GM21367 (cell line): ENCODE results near the gene UCN3.
"Not testable (repeated sequence)": the region's sequence is repeated elsewhere in the genome, so short reads cannot be mapped to it uniquely, and the experiment has no call there.

ENCODE experiments used
- ATAC-seq: cut with Tn5 transposase; IDR thresholded peaks from one replicate; pipeline ENCODE4 v1.9.1; 2021; ENCODE audit not compliant: unreplicated experiment

The UCN3 gene

DNA sequence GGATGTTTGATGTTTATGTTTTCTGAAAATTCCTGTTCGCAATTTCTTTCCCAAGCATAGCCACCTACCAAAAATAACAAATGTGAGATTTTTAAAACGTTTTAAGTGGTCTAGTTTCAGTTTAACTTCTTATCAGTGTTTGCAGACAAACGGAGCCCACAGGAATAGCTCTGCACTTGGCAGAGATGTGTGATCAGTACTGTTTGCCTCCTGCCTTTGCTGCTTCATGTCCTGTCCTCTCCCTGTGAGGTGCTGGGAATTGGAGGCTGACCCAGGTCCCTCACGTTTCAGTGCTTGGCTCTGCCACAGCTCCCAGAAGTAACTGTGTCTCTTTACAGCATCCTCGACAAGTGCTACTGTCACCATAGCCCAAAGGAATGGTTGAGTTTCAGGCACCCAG, 1.2 kb downstream of the UCN3 start:
- ATAC-seq, result no peak

DNA sequence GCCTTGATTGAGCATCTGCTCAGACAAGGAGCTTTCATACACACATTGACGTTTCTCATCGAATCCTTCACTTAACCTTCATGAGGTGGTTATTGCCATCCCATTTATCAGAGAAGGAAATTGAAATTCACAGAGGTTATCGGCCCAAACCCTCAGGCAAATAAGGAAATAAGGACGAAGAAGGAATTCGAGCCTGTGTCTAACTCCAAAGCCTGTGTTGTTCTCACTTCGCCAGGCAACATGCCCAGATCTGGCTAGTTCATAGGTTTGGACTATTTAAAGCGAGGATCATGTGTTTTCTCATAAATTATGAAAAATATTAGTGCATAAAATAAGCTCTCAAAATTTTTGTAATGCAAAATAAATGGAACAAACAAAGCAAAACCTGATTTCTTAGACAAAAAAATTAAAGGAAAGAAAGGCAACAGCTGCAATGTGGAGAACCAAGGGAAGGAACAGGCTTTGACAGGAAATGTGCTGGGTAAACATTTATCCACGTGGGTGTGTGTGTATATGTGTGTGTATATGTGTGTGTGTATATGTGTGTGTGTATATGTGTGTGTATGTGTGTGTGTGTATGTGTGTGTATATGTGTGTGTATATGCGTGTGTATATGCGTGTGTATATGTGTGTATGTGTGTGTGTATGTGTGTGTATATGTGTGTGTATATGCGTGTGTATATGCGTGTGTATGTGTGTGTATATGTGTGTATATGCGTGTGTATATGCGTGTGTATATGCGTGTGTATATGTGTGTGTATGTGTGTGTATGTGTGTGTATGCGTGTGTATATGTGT, 4.8 kb downstream of the UCN3 start:
- ATAC-seq, result no peak

DNA sequence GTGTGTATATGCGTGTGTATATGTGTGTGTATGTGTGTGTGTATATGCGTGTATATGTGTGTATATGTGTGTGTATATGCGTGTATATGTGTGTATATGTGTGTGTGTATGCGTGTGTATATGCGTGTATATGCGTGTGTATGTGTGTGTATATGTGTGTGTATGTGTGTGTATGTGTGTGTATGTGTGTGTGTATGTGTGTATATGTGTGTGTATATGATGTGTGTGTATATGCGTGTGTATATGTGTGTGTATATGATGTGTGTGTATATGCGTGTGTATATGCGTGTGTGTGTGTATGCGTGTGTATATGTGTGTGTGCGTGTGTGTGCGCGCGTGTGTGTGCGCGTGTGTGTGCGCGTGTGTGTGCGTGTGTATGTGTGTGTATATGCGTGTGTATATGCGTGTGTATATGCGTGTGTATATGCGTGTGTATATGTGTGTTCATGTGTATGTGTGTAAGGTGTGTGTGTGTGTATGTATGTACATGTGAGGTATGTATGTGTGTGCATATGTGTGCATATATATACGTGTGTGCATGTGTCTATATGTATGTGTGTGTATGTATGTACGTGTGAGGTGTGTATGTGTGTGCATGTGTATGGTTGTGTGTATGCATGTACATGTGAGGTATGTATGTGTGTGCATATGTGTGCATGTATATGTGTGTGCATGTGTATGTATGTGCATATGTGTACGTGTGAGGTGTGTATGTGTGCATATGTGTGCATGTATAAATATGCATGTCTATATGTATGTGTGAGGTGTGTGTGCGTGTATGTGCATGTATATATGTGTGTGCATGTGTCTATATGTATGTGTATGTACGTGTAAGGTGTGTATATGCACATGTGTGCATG, 6.0 kb downstream of the UCN3 start:
- ATAC-seq, result no peak

DNA sequence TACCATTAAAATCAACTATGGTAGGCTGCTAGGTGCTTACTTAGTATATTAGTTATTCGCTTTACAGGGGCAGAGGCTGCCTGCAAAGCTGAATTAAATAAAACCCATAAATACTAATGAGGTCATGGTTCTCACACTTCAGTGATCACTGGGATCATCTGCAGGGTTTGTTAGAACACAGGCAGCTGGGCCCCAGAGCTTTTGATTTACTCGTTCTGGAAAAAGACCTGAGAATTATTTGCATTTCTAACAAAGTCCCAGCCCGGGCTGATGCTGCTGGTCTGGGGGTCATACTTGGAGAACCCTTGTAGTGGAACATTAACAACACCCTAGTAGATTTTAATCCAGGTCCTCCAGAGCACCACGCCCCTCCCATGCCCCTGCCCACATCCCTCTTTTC, 8.5 kb downstream of the UCN3 start:
- no peak for ATAC-seq

DNA sequence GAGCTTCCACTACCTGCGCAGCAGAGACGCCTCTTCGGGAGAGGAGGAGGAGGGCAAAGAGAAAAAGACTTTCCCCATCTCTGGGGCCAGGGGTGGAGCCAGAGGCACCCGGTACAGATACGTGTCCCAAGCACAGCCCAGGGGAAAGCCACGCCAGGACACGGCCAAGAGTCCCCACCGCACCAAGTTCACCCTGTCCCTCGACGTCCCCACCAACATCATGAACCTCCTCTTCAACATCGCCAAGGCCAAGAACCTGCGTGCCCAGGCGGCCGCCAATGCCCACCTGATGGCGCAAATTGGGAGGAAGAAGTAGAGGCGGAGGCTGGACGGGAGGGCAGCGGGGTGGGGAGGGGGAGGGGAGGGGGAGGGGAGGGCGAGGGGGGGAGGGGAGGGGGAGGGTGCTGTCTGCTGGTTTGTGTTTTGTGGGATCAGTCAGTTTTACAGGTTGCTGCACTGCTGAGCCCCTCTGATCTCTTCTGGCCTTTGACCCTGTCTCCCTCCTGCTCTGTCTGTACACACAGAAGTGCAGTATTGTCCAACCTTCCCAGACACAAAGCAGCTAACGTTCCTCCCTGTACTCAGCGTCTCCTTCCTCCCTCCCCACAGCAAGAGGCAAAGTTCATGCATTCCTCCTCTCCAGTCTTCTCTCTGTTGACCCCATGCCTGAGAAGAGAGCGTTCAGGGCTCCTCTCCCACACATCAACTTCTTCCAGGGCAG, 9.3 kb downstream of the UCN3 start:
- no peak for ATAC-seq

DNA sequence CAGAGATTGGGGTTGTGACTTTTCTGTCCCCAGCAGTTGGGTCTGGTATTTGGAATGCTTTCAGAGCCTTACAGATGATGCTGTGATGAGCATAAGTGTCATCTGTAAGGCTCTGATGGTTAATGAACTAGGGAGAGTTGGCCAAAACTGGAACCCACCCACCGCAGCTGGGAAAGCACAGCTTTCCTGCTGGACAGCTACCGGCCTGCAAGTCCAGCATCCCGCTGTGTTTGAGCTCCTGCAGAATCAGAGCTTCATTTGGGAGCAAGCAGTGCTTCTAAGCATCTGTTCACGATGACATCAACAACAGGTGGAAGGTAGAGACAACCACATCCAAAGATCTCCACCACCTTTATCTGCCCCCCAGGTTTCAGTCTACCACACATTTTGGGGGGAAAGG, 11.7 kb downstream of the UCN3 start:
- no peak for ATAC-seq

DNA sequence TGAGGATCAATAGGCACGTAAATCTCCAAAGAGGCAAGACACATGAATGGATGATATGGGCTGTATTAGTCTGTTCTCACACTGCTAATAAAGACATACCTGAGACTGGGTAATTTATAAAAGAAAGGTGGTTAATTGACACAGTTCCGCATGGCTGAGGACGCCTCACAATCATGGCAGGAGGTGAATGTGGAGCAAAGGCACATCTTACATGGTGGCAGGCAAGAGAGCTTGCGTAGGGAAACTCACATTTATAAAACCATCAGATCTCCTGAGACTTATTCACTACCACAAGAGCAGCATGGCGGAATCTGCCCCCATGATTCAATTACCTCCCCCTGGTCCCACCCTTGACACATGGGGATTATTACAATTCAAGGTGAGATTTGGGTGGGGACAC, 14.4 kb downstream of the UCN3 start:
- ATAC-seq, result not testable (repeated sequence)

DNA sequence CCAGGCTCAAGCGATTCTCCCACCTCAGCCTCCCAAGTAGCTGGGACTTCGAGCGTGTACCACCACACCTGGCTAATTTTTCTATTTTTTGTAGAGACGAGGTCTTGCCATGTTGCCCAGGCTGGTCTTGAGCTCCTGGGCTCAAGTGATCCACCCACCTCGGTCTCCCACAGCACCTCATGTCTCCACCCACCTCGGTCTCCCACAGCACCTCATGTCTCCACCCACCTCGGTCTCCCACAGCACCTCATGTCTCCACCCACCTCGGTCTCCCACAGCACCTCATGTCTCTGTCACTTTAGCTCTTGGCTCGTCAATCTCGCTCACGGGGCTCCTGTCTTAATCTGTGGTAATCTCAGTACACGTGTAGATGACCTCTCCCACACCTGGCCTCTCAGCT, 15.6 kb downstream of the UCN3 start:
- not testable (repeated sequence) for ATAC-seq

DNA sequence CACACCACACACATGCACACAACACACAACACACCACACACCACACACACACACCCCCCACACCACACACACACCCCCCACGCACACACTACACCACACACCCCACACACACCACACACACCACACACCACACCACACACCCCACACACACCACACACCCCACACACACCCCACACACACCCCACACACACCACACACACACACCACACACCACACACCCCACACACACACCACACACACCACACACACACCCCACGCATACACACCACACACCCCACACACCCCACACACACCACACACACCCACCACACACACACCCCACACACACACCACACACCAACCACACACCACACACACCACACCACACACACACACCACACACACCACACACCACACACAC, 16.4 kb downstream of the UCN3 start:
- ATAC-seq, result no peak

DNA sequence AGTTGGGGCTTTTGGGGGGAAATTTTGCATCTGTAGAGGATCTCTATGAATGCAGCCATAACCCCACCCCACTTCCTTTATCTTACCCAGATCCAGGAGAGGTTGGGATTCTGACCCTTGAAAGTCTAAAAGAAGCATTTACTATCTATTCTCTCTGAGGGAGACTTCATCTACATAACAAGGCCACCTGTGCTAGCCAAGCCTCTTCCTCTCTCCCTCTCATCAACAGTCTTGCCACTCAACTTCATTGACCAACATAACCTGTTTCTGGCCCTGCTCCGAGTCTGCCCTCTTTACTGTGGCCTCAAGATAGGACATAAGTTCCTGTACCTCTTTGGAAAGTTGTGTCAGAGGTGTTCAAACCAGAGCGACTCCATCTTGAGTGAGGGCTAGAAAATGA, 20.5 kb downstream of the UCN3 start:
- ATAC-seq, result no peak

DNA sequence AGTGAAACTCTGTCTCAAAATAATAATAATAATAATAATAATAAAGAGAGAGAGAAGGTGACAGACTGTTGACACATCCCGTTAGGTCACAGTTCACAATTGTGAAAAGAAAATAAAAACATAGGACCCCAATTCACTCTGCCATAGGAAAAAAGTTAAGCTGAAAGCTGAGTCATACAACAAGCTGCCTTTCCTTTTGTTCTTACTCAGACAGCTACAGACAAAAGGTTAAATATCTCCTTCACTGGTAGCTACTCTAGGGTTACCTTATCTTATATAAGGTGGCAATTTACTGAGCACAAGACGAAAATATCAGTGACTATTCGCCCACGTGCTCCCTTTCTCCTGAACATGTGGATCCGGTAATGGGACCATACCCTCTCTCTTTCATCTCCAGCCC, 22.4 kb downstream of the UCN3 start:
- ATAC-seq, result no peak

DNA sequence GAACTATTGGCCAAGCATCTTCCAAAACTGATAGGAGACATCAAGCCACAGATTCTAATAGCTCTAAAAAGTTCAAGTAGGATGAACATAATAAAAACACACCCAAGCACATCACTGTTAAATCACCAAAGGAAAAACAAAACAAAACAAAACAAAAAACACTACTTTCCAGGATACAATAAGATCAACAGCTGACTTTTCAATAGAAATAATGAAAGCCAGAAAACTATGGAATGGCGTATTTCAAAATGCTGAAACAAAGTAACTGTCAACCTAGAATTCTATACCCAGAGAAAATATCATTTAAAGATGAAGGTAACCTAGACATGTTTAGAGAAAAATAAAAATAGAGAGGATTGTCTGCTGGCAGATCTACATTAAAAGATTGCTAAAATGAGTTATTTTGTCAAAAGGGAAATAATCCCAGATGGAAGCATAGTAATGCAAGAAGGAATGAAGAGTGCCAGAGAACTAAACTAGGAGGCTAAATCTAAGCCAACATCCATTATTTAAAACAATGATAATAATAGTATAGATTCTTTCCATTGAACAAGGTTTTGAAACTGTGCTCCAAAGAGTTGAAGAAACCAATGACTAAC, 25.9 kb downstream of the UCN3 start:
- ATAC-seq, result no peak

DNA sequence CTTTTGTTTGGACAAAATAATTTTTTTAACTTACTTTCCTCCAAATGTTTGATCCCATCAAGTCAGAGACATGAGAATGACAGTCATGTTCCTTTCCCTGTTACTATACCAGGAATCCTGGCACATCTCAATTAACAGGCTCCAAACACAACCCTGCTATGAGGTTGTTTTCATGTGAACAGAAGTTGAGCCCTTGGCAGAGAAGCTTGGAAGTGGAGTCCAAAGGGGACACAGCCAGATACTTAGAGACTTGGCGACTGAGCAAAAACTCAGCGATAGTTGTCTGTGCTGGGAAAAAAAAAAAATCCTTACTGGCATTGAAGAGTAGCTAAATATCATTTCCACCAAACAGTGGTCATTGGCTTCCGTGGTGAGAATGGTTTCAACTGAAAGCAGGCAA, 27.0 kb downstream of the UCN3 start:
- no peak for ATAC-seq

DNA sequence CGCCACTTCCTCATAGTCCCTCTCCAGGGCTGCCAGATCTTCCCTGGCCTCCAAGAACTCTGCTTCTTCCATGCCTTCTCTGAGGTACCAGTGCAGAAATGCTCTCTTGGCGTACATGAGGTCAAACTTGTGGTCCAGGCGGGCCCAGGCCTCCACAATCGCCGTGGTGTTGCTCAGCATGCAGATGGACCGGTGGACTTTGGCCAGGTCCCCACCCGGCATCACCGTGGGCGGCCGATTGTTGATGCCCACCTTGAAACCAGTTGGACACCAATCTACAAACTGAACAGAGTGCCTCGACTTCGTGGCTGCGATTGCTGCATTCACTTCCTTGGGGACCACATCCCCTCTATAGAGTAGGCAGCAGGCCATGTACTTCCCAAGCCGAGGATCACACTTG, 28.8 kb downstream of the UCN3 start:
- ATAC-seq, result no peak

DNA sequence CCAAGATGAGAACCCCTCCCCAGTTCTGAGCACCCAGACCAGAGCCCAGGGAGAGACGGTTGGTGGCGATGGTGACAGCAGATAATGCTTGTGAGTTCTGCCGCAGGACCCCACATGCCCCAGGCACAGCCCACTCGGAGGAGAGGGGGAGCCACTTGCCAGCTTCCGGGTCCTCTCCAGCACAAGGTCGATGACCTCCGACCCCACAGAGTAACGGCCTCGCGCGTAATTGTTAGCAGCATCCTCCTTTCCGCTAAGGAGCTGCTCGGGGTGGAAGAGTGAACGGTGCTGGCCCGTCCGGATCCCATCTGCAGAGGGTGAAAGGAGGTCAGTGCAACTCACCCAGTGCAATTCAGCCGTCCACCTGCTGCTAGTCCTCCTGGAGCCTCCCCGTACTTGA, 30.4 kb downstream of the UCN3 start:
- ATAC-seq, result no peak

DNA sequence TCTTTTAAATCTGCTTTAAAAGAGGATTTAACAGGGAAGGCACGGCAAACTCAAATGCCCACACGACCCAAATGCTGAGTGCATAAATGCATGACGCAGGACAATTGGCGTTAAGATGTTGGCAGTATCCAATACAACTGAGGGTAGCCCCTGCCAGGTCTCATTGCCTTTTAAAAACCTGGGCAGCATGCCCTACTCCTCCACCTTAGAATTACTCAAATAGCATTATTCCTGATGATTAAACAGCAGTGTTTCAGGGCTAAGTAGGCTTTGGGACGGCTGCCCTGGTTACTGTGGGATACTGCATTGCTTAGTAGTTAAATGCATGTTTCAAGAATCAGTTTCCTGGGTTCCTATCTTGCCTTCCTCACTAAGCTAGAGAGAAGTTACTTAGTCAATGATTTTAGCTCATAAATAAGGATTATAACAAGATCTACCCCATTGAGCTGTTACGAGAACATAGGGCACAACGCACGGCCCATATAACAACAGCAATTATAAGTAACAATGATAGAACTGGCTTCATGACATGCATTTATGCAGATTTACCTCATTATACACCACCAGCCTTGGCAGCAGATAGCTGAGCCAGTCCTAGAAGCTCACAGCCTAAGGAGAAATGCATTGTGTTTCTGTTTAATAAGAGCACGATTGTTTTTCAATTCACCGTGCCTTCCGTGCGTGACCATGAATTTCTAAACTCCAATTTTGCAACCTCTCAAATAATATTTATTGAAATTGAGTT, 32.0 kb downstream of the UCN3 start:
- ATAC-seq, result no peak

DNA sequence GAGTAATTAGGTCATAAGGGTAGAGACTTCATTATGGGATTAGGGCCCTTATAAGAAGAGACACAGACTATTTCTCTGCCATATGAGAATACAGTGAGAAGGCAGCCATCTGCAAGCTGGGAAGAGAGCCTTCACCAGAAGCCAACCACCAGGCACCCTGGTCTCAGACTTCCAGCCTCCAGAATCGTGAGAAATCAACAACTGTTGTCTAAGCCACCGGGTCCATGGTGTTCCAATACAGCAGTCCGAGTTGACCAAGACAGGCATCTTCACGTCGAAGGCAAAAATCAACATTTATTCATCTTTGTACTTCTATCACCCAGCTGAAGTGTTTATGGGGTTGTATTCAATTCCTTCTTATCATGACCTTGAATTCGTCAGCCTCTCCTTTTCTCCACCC, 34.6 kb downstream of the UCN3 start:
- ATAC-seq, result no peak

DNA sequence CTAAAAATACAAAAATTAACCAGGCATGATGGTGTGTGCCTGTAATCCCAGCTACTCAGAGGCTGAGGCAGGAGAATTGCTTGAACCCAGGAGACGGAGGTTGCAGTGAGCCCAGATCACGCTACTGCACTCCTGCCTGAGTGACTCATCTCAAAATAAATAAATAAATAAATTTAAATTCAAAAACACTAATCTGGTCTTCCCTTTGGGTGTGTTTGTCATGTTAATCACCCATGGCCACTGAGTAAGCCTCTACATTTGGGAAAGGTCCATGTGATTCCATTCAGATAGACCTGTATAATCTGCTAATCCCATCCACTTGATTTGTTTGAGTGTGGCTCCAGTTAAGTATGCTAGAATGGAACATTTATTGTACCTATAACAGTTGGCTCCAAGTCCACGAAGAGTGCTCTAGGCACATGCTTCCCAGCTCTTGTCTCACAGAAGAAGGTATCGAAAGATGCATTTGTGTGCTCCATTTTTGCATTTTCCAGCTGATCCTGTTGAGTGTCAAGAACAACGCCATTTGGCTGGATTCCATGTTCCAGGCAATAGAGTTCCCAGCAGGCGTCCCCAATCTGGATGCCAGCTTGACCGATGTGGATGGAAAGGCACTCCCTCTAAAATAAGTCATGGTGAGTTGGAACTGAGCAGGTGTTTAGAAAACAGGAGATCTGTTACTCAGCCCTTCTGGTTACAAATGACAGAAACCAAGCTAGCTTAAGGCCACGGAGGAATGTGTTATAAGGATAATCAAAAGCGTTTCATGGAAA, 35.9 kb downstream of the UCN3 start:
- ATAC-seq, result no peak

DNA sequence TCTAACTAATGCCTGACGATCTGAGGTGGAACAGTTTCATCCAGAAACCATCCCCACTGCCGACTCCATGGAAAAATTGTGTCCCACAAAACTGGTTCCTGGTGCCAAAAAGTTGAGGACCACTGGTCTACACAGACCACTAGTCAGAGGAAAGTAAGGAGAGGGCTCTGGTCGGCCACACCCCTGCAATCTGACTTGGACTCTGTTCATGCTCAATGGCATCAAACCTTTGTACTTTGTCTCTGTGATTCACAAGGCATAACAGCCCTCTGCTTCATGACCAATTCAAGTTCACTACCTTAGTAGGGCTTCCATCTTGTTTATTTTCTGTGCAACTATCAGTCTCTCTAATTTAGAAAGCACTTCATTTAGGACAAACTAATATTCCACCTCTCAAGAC, 38.0 kb downstream of the UCN3 start:
- ATAC-seq, result no peak
